Duodenal mucosa (tissue), 2 donors: ENCODE measurements around the gene FER.

Experiments
- H3K27ac ChIP-seq: one replicate; pipeline ENCODE4 v1.7.0; 2013; ENCODE audit warnings: low read depth, low read length
- H3K27me3 ChIP-seq, 2 donors: one replicate each; pipeline ENCODE4 v1.7.0; 2013; ENCODE audit warnings: low read length in 2 of 2, control low read depth in 1 of 2; ENCODE audit not compliant: insufficient read depth in 2 of 2, control insufficient read depth in 1 of 2
- H3K36me3 ChIP-seq, 2 donors: one replicate each; pipeline ENCODE4 v1.7.0; 2013; ENCODE audit warnings: low read length in 2 of 2, control low read depth in 1 of 2; ENCODE audit not compliant: insufficient read depth in 2 of 2, control insufficient read depth in 1 of 2
- H3K4me1 ChIP-seq, 2 donors: one replicate each; pipeline ENCODE4 v1.7.0; 2013; ENCODE audit warnings: low read length in 2 of 2, control low read depth in 1 of 2; ENCODE audit not compliant: insufficient read depth in 2 of 2, control insufficient read depth in 1 of 2
- H3K4me3 ChIP-seq, 2 donors: one replicate each; pipeline ENCODE4 v1.7.0; 2013; ENCODE audit warnings: low read length in 2 of 2, low read depth in 1 of 2
- H3K9ac ChIP-seq, 2 donors: one replicate each; pipeline ENCODE4 v1.7.0; 2013; ENCODE audit warnings: low read length in 2 of 2, low read depth in 1 of 2
- H3K9me3 ChIP-seq, 2 donors: one replicate each; pipeline ENCODE4 v1.7.0; 2013; ENCODE audit warnings: low read length in 2 of 2, control low read depth in 1 of 2; ENCODE audit not compliant: control insufficient read depth in 1 of 2

FER gene

DNA sequence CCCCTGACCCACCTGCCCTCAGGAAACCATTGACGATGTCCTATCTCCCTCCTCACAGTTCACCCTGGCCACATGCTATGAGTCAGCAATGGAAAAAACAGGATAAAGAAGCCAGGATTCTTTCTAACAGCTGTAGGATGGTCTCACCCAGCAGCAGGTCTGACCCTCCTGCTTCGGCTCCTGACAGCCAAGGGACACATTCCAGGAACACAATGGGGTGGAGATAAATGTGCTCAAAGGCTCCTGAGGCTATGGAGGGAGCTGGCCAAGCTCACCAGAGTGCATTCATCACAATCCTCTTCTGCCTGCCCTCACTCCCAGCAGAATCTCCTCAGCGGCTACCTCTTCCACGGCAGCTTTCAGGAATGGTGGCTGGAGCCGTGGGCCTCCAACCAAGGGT, 491.8 kb downstream of the FER start:
- Histone ChIP-seq H3K4me3 (no peak overlapping the region), H3K36me3 (no peaks in the 10 kb centered on the region), H3K9me3 (peaks cover 0 to 4% of the 10 kb centered on the region in 2 donors), H3K4me1 (no peaks in the 10 kb centered on the region), H3K9ac (no peak overlapping the region), H3K27ac (no peak overlapping the region), H3K27me3 (no peaks in the 10 kb centered on the region)

DNA sequence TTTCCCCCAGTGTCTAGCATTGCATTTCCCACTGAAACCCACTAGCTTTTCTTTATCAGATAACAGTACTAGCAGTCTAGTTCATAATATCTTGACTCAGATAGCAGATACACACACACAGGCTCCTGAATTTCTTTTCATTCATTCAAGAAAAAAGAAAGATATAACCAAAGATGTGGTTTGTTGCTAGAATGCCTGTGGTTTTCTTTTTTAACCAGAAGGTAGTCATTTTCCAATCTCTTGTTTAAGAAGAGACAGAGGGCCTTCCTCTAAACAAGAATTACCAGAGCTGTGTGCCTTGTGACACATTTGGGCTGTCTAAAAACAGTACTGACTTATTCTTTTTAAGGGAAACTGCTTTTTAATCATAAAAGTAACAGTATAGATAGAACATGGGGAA, 494.8 kb downstream of the FER start:
- no peak overlapping the region for H3K27ac ChIP-seq
- no peak overlapping the region for H3K9ac ChIP-seq
- H3K36me3 ChIP-seq = no peaks in the 10 kb centered on the region
- no peaks in the 10 kb centered on the region for H3K27me3 ChIP-seq
- H3K4me1 ChIP-seq = no peaks in the 10 kb centered on the region
- H3K4me3 ChIP-seq = no peak overlapping the region
- H3K9me3 ChIP-seq = peaks cover 0 to 6% of the 10 kb centered on the region in 2 donors

DNA sequence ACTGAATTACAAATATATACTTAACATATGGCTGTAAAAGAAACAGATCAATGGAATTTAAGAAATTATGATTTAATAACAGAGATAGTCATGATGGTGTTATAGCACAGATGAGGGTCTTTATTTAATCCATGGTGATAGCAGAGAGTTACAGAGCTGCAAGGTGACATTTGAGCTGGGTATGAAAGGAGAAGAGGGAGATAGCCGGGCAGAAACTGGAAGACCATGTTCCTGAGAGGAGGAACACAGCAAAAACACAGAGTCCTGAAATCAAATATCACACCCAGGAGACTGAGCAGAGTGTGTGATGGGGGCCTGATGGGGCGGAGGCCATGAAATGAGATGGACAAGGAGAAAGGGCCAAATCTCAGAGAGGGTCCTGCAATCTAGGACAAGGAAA, 498.7 kb downstream of the FER start:
- H3K27me3 ChIP-seq = no peaks in the 10 kb centered on the region
- H3K9me3 ChIP-seq = peaks cover 0 to 6% of the 10 kb centered on the region in 2 donors
- H3K4me3 ChIP-seq = no peak overlapping the region
- no peak overlapping the region for H3K27ac ChIP-seq
- no peak overlapping the region for H3K9ac ChIP-seq
- H3K36me3 ChIP-seq = no peaks in the 10 kb centered on the region
- H3K4me1 ChIP-seq = no peaks in the 10 kb centered on the region
